ENCODE measurements around the gene MIDN.

MIDN gene

GRCh38 chr19:1273263-1274041 is 25.1 kb downstream of the MIDN start (continued):
- TF ChIP-seq ZNF18 (tag by site-specific recombination; IDR thresholded peaks at IDR 0.05) = no peak
- no peak for TF ChIP-seq ZSCAN23 (tag by site-specific recombination; IDR thresholded peaks at IDR 0.05)
- TF ChIP-seq ZNF830 (tag by site-specific recombination; IDR thresholded peaks at IDR 0.05; ENCODE audit: low read depth) = no peak
- TF ChIP-seq ZEB2 (tag by site-specific recombination; IDR thresholded peaks at IDR 0.05) = 0 out of 2 replicates have a peak, but pooled peaks have one; percentile 10
- no peak for TF ChIP-seq ZNF132 (tag by site-specific recombination; IDR thresholded peaks at IDR 0.05; ENCODE audit: borderline replicate concordance)
- TF ChIP-seq PATZ1 (tag by site-specific recombination; IDR thresholded peaks at IDR 0.05) = peak; percentile 31; the same call in 1 of the 2 replicates
- no peak for TF ChIP-seq BCL6B (tag by site-specific recombination; IDR thresholded peaks at IDR 0.05)
- TF ChIP-seq ZNF23 (tag by site-specific recombination; IDR thresholded peaks at IDR 0.05; ENCODE audit: borderline replicate concordance) = no peak
- TF ChIP-seq ZNF548 (tag by site-specific recombination; IDR thresholded peaks at IDR 0.05) = no peak
- no peak for TF ChIP-seq ZNF114 (tag by site-specific recombination; IDR thresholded peaks at IDR 0.05)
- no peak for TF ChIP-seq PRDM4 (tag by site-specific recombination; IDR thresholded peaks at IDR 0.05)
- no peak for TF ChIP-seq ATF2 (tag by site-specific recombination; IDR thresholded peaks at IDR 0.05; ENCODE audit: low read depth)
- no peak for TF ChIP-seq EGR2 (tag by site-specific recombination; IDR thresholded peaks at IDR 0.05; ENCODE audit: low read depth)
- no peak for TF ChIP-seq ZBTB48 (tag by site-specific recombination; IDR thresholded peaks at IDR 0.05)
- 0 out of 2 replicates have a peak, but pooled peaks have one; percentile 19 for TF ChIP-seq IKZF3 (tag by site-specific recombination; IDR thresholded peaks at IDR 0.05)
- TF ChIP-seq ZFP37 (tag by site-specific recombination; IDR thresholded peaks at IDR 0.05) = no peak
- no peak for TF ChIP-seq ZNF639 (tag by site-specific recombination; IDR thresholded peaks at IDR 0.05)
- TF ChIP-seq SALL2 (tag by site-specific recombination; IDR thresholded peaks at IDR 0.05; ENCODE audit: borderline replicate concordance) = no peak
- no peak for TF ChIP-seq REST (tag by site-specific recombination; IDR thresholded peaks at IDR 0.05)
- TF ChIP-seq ZNF19 (tag by site-specific recombination; IDR thresholded peaks at IDR 0.05; ENCODE audit: low read depth) = no peak
- 0 out of 2 replicates have a peak, but pooled peaks have one; percentile 12 for TF ChIP-seq ZBTB17 (tag by site-specific recombination; IDR thresholded peaks at IDR 0.05)
- TF ChIP-seq ZNF169 (tag by site-specific recombination; IDR thresholded peaks at IDR 0.05) = no peak
